ENCODE results near the gene CPNE8. TPM values are rescaled to one million over a fixed set of nuclear protein-coding genes. Genes with fewer than 3 reads are reported as not detected.

The CPNE8 gene
- total RNA-seq, result 10 to 100 TPM in 5 of 6 experiments, 1 to 10 TPM in 1; 8.6 to 21.1 (median 16.3) TPM
- long read RNA-seq, partial matches to known transcripts, result 3 of 5 reads
- long read RNA-seq, other reads (novel, unspliced or antisense), result 2 of 5 reads

GRCh38 chr12:38905480-38906351, at the start of gene CPNE8:
Gene CPNE8, minus strand, starts transcription at chr12:38905591. Its CDS starts 57 bp downstream, at chr12:38905534.
- no peaks in the 10 kb centered on the region for H3K27me3 ChIP-seq
- 0% methylated on average over 8 of the region's 54 CpGs for WGBS (ENCODE audit: insufficient coverage, low coverage, low lambda C conversion rate, missing lambda C conversion rate)

DNA sequence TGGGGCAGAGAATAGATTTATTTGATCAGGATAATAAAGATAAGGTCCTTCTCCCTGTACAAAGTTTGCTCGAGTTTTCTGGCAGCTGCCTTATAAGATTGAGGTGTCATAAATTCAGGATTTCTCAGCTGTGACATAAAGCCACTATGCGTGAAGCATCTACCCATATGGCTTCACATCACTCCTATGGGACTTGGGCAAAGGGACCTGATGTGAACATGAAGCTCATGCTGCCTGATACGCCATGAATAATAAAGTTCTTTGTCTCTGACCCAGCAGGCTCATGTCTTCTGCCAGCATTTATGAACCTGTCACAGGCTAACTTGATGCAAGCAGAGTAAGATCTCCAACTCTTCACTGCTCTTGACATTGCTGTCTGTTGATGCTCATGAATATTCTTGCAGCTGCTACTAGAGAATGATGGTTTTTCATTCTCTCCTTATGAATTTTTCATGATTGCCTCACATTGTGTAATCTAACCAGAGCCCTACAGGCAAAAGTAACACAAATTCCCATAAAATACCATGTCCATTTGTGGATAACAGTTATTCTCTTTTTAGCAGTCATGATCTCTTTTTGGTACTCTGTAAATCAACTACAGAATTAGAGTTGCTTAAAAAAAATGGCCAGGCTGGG, 49.0 kb upstream of the CPNE8 start:
- Histone ChIP-seq H3K4me3 (no peak overlapping the region), H3K27me3 (no peaks in the 10 kb centered on the region), H3K4me1 (no peaks in the 10 kb centered on the region), H3K27ac (no peak overlapping the region), H3K9me3 (no peaks in the 10 kb centered on the region), H3K36me3 (no peaks in the 10 kb centered on the region)
- WGBS (ENCODE audit: insufficient coverage, low coverage, low lambda C conversion rate, missing lambda C conversion rate), result 69% methylated on average over 3 of the region's 3 CpGs
- intact Hi-C loops (cut with DNase I), result no loop called here
- DNase-seq, result no peak
- no peak for ATAC-seq
- TF ChIP-seq POLR2A (IDR thresholded peaks at IDR 0.05), result no peak
- TF ChIP-seq, protein P1, sequence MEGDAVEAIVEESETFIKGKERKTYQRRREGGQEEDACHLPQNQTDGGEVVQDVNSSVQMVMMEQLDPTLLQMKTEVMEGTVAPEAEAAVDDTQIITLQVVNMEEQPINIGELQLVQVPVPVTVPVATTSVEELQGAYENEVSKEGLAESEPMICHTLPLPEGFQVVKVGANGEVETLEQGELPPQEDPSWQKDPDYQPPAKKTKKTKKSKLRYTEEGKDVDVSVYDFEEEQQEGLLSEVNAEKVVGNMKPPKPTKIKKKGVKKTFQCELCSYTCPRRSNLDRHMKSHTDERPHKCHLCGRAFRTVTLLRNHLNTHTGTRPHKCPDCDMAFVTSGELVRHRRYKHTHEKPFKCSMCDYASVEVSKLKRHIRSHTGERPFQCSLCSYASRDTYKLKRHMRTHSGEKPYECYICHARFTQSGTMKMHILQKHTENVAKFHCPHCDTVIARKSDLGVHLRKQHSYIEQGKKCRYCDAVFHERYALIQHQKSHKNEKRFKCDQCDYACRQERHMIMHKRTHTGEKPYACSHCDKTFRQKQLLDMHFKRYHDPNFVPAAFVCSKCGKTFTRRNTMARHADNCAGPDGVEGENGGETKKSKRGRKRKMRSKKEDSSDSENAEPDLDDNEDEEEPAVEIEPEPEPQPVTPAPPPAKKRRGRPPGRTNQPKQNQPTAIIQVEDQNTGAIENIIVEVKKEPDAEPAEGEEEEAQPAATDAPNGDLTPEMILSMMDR (IDR thresholded peaks at IDR 0.05), result no peak

More at GRCh38 chr12:38905480-38906351, at the start of gene CPNE8:
- Histone ChIP-seq H3K9me3 (no peaks in the 10 kb centered on the region), H3K4me3 (peak within 1 kb of the TSS; percentile 67 to 85 (median 84)), H3K4me1 (peaks cover 0 to 18% (median 0%) of the 10 kb centered on the region in 4 donors), H3K27ac (peak within 1 kb of the TSS; percentile 88 to 97 (median 96)), H3K36me3 (no peaks in the 10 kb centered on the region)
- peak; percentile 76 for TF ChIP-seq POLR2A (IDR thresholded peaks at IDR 0.05)
- TF ChIP-seq, protein P1 (IDR thresholded peaks at IDR 0.05), result peak in 1 of 4 donors; percentile 9
- ATAC-seq, result peak; percentile 76 to 87 (median 80)
- DNase-seq, result peak; percentile 92 to 93 (median 92)
- intact Hi-C loops (cut with DNase I), result no loop called here

GRCh38 chr12:38949363-38949762, 44.0 kb upstream of the CPNE8 start:
- Histone ChIP-seq H3K36me3 (no peaks in the 10 kb centered on the region), H3K9me3 (no peaks in the 10 kb centered on the region), H3K27me3 (no peaks in the 10 kb centered on the region), H3K4me3 (no peak overlapping the region), H3K4me1 (no peaks in the 10 kb centered on the region), H3K27ac (no peak overlapping the region)
- 52% methylated on average over 2 of the region's 2 CpGs for WGBS (ENCODE audit: insufficient coverage, low coverage, low lambda C conversion rate, missing lambda C conversion rate)
- TF ChIP-seq, protein P1 (IDR thresholded peaks at IDR 0.05), result no peak
- TF ChIP-seq POLR2A (IDR thresholded peaks at IDR 0.05), result no peak
- ATAC-seq, result no peak
- no peak for DNase-seq
- intact Hi-C loops (cut with DNase I), result no loop called here

DNA sequence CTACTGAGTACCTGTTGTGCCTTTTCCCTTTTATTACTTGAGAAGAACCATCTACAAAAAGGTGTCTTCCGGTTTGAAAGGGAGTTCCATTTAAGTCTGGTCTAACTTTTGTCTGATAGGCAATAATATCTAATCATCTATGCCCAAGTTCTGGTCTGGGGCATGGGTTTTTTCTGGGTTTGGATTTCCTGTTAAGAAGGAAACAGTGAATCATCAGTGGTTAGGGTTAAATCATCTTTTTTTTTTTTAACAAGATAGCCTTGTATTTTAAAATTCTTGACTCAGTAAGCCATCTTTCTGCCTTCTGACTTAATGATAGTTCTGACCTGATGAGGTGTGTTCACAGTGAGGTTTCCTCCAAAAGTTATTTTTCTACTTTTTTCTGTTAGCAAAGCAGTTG, 29.3 kb upstream of the CPNE8 start:
- ATAC-seq, result no peak
- DNase-seq, result no peak
- H3K27me3 ChIP-seq, result no peaks in the 10 kb centered on the region
- no peak for TF ChIP-seq POLR2A (IDR thresholded peaks at IDR 0.05)
- TF ChIP-seq, protein P1 (IDR thresholded peaks at IDR 0.05), result no peak
- H3K36me3 ChIP-seq, result no peaks in the 10 kb centered on the region
- H3K27ac ChIP-seq, result no peak overlapping the region
- intact Hi-C loops (cut with DNase I), result no loop called here
- H3K4me3 ChIP-seq, result no peak overlapping the region
- H3K9me3 ChIP-seq, result no peaks in the 10 kb centered on the region
- no peaks in the 10 kb centered on the region for H3K4me1 ChIP-seq
- WGBS (ENCODE audit: insufficient coverage, low coverage, low lambda C conversion rate, missing lambda C conversion rate), result 22% methylated on average over 1 of the region's 1 CpG
